Omental fat pad (tissue), 4 donors: ENCODE measurements around the gene RAB33B. TPM values are rescaled to one million over a fixed set of nuclear protein-coding genes. Genes with fewer than 3 reads are reported as not detected.

Source experiments
- ATAC-seq: fragments of 150-250 bp; one replicate; pipeline ENCODE4 v1.9.1; 2016; ENCODE audit warnings: mild to moderate bottlenecking, moderate library complexity; ENCODE audit not compliant: low FRiP score
- DNase-seq: peaks from one replicate; pipeline ENCODE4 v3.0.0-alpha.2; 2019; ENCODE audit warnings: low spot score
- CTCF ChIP-seq, 3 donors: fragments of 450-650 bp; IDR thresholded peaks; one replicate each; pipeline ENCODE4 v1.5.1; 2016 to 2017; ENCODE audit warnings: antibody characterized with exemption in 3 of 3, mild to moderate bottlenecking in 3 of 3, moderate library complexity in 2 of 3
- small RNA-seq: library from RNA; depleted of rRNA; stranded (forward); fragments of <200 nt; gene quantifications from one replicate; pipeline ENCODE3, GENCODE V24; 2016
- total RNA-seq, 4 donors: library from RNA; depleted of rRNA; stranded (reverse); fragments of >200 nt; gene quantifications; one replicate each; pipeline ENCODE4 v1.1.0, GENCODE V29; 2016

The RAB33B gene
- total RNA-seq, 4 donors from 2014 or later = 7.4 to 14.8 (median 10.6) TPM

GRCh38 chr4:139521754-139522401 is 68.0 kb downstream of the RAB33B start:
- ATAC-seq (no peak), DNase-seq (no peak)
- no peak for TF ChIP-seq CTCF (IDR thresholded peaks at IDR 0.05)

DNA sequence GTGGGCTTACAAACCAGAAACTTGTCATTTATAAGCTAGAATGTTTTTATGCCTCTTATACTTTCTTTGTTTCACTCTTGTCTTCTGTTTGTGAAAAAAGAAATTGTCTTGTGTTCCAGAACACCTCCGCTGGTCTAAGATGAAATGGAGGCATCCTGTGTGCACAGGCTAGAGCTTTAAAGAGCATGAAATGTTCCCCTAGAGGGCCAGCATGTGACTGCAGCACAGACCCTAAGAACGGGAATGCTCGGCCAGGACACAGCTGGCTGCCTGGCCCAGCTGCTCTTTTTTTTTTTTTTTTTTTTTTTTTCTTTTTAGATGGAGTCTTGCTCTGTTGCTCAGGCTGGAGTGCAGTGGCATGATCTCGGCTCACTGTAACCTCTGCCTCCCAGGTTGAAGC is 68.5 kb downstream of the RAB33B start:
- ATAC-seq (no peak), DNase-seq (no peak)
- no peak for TF ChIP-seq CTCF (IDR thresholded peaks at IDR 0.05)

DNA sequence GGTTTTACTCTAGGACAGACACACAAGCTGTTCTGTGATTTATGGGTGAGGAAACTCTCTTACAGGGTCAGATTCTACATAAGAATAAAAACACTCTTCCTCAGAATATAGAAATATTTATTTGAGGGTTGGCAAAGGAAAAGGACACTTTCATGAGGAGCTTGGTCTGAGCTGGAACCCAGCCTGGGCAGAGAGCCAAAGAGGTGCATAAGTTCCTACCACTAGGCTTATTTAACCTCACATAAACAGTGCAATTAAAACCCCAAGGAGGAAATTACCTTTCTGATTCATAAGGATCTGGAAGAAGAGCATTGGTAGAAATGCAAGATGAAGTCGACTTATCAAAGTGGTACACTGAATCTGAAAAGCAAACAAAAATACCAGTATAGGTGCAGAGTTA is 69.2 kb downstream of the RAB33B start:
- ATAC-seq (no peak), DNase-seq (no peak)
- no peak for TF ChIP-seq CTCF (IDR thresholded peaks at IDR 0.05)

DNA sequence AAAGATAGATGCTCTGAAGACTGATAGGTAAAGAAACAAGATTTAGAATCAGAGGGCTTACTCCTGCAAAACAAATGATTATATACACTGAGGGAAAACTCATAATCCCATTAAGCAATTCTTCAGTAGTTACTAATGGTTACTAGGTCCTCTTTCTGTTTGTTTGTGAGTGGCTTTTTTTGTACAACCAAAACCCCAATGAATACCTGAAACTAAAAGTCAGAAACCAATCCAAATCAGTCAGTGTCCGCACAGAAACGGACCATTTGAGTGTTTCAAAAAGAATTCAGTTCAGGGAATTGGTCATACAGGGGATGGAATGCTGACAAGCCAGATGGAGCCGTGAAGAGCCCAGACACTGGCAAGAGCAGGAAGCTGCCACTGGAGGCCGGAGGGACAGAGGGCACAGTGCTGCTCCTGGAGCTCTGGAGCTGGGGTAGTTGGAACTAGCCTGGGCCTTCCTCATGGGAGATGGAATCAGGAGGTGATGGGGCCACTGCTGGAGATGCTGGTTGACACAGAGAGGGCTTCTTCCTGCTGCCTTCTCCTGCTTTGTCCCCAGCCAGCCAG is 70.2 kb downstream of the RAB33B start:
- no peak for DNase-seq
- TF ChIP-seq CTCF (IDR thresholded peaks at IDR 0.05) = no peak
- no peak for ATAC-seq

DNA sequence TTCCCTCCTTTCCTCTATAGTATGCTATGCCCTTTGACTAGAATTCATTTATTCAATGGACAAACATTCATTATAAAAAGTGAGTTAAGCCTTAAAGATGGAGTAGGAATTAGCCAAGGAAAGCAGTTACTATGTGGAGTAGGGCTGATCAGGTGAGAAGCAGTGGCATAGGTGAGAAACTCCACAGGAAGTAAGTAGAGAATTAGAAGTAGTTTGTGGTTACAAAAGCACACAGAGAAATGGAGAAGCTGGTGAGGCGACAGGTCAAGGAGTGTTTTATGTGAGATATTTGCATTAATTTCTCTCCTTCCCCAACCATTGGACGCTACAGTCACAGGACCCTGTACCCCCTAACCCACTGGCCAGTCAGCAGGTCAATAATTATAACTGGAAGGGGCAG is 71.5 kb downstream of the RAB33B start:
- DNase-seq (no peak), ATAC-seq (no peak)
- TF ChIP-seq CTCF (IDR thresholded peaks at IDR 0.05) = no peak

Small RNA genes within 50 kb of the gene (small RNA-seq; reads per million reads assigned to genes)
- gene RF01225 = not detected

Other genes with a start within 250 kb of the RAB33B start
- gene MGARP, start 173.9 kb upstream of the RAB33B start, total RNA-seq = 10 to 100 TPM in 1 of 4 donors, 1 to 10 TPM in 2, under 1 TPM in 1; 0.63 to 20.6 (median 7.5) TPM
- gene NAA15, start 152.6 kb upstream of the RAB33B start, total RNA-seq = 10 to 100 TPM; 25.7 to 70.9 (median 32.0) TPM
- 10 to 100 TPM; 23.9 to 34.5 (median 29.7) TPM for gene NDUFC1, start 151.6 kb upstream of the RAB33B start, total RNA-seq
- gene SETD7, start 102.1 kb downstream of the RAB33B start, total RNA-seq = 10 to 100 TPM; 71.7 to 92.7 (median 82.2) TPM
- gene MGST2, start 211.7 kb downstream of the RAB33B start, total RNA-seq = 10 to 100 TPM; 24.6 to 83.1 (median 45.4) TPM